HG02973 (cell line): ENCODE measurements around the gene HSPA1L.
"Not testable (repeated sequence)": the region's sequence is repeated elsewhere in the genome, so short reads cannot be mapped to it uniquely, and the experiment has no call there.

Experiments used
- ATAC-seq: cut with Tn5 transposase; IDR thresholded peaks from one replicate; pipeline ENCODE4 v1.9.1; 2021; ENCODE audit warnings: moderate library complexity; ENCODE audit not compliant: unreplicated experiment

Gene HSPA1L

DNA sequence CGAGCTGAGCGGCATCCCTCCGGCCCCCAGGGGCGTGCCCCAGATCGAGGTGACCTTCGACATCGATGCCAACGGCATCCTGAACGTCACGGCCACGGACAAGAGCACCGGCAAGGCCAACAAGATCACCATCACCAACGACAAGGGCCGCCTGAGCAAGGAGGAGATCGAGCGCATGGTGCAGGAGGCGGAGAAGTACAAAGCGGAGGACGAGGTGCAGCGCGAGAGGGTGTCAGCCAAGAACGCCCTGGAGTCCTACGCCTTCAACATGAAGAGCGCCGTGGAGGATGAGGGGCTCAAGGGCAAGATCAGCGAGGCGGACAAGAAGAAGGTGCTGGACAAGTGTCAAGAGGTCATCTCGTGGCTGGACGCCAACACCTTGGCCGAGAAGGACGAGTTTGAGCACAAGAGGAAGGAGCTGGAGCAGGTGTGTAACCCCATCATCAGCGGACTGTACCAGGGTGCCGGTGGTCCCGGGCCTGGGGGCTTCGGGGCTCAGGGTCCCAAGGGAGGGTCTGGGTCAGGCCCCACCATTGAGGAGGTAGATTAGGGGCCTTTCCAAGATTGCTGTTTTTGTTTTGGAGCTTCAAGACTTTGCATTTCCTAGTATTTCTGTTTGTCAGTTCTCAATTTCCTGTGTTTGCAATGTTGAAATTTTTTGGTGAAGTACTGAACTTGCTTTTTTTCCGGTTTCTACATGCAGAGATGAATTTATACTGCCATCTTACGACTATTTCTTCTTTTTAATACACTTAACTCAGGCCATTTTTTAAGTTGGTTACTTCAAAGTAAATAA, 2.2 kb upstream of the HSPA1L start:
- ATAC-seq, result not testable (repeated sequence)

DNA sequence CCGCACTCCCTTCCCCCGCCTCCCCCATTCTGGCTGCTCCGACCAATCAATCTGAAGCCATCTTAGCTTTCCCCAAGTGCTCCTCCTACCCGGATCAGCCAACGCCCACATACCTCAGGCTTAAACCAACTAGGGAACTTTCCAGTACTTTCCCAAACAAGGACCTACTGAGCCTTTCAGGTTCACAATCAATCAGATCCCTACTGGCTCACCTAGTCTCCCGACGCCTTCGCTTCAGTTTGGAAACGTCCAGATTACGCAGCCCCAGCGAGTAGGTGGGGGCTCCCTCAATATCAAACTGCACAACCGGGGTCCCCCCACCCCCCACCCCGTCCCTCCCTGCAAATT, 432 bp downstream of the HSPA1L start:
- no peak for ATAC-seq

DNA sequence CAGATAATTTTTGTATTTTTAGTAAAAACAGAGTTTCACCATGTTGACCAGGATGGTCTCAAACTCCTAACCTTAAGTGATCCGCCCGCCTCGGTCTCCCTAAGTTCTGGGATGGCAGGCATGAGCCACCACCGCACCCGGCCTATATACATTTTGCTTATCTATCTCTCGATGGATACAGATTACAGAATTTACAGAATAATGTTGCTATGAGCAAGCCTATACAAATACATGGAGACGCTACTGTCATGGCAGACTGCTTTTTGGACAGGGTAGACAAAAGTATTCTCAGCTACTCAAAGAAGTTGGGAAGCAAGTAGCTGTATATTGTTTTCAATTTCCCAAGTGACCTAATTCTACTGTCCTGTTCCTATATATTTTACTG, 1.6 kb downstream of the HSPA1L start:
- ATAC-seq, result no peak

DNA sequence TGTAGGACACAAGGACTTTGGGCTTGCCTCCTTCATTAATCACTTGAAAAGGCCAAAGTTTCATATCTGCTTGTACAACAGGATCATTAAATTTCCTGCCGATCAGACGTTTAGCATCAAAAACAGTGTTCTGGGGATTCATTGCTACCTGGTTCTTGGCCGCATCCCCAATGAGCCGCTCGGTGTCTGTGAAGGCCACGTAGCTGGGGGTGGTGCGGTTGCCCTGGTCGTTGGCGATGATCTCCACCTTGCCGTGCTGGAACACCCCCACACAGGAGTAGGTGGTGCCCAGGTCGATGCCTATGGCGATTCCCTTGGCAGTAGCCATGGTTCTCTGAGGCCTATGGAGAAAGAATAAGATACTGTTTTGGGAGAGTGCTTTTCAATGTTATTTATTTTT, 3.4 kb downstream of the HSPA1L start:
- no peak for ATAC-seq

DNA sequence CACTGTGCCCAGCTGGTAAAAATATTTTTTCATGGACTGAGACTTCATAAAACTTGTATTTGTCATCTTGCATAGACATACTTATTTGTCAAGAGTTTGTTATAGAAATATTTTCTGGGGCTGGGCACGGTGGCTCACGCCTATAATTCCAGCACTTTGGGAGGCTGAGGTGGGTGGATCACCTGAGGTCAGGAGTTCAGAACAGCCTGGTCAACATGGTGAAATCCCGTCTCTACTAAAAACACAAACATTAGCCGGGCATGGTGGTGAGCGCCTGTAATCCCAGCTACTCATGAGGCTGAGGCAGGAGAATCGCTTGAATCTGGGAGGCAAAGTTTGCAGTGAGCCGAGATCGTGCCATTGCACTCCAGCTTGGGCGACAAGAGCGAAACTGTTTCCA, 6.5 kb downstream of the HSPA1L start:
- not testable (repeated sequence) for ATAC-seq

GRCh38 chr6:31806470-31807272, 8.4 kb downstream of the HSPA1L start, which contains the start of gene LSM2:
TSS of gene LSM2 (minus strand) at chr6:31806966. CDS start at chr6:31806757, 209 bp downstream.
- peak; percentile 71 for ATAC-seq

- peak; percentile 18 for ATAC-seq
These were observed 9.1 kb downstream of the HSPA1L start for GRCh38 chr6:31805939-31806469.

DNA sequence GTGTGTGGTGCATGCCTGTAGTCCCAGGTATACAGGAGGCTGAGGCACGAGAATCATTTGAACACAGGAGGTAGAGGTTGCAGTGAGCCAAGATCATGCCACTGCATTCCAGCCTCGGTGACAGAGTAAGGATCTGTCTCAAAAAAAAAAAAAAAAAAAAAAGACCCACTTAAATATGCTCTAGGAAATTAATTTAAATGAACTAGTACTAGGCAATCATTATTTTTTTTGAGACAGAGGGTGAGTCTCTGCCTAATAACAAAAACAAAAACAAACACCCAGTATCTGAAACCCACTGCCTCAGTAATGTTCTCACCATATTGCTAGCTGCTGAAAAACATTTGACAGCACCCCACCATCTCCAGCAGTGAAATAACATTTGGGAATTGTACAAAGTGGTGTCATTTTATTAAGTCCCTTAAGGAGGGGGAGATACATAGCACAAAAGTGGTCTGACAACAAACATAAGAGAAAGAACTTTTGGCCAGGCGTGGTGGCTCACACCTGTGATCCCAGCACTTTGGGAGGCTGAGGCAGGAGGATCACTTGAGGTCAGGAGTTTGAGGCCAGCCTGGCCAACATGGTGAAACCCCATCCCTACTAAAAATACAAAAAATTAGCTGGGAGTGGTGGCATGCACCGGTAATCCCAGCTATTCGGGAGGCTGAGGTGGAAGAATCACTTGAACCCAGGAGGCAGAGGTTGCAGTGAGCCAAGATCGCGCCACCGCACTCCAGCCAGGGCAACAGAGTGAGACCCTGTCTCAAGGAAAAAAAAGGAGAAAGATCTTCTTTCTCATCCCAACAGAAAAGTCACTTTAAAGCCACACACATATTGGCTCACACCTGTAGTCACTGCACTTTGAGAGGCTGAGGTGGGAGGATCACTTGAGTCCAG, 13.8 kb downstream of the HSPA1L start:
- not testable (repeated sequence) for ATAC-seq

GRCh38 chr6:31799781-31800180, 15.3 kb downstream of the HSPA1L start:
- no peak for ATAC-seq

GRCh38 chr6:31797588-31797987, 17.5 kb downstream of the HSPA1L start:
- no peak for ATAC-seq

DNA sequence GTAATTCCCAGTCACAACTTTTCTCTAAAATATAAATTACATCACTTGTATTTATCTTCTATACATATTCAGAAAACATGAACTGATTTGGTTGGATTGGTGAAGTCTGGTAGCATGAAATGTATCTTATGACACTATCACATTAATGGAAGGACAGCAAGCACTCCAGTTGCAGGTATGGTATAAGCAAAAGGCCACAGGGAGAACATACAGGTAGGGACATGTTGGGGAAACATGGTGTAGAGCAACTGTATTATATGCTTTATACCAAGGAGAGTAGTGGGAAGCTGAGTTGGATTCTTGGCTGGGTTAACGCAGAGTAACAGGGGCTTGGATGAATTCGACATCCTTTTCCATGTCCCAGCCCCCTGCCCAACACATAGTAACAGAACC, 18.1 kb downstream of the HSPA1L start:
- no peak for ATAC-seq

GRCh38 chr6:31795616-31796298, 19.3 kb downstream of the HSPA1L start, which contains the start of gene VARS1:
TSS of gene VARS1 (minus strand) at chr6:31795752. CDS start at chr6:31795217, 535 bp downstream.
- ATAC-seq, result peak; percentile 65

DNA sequence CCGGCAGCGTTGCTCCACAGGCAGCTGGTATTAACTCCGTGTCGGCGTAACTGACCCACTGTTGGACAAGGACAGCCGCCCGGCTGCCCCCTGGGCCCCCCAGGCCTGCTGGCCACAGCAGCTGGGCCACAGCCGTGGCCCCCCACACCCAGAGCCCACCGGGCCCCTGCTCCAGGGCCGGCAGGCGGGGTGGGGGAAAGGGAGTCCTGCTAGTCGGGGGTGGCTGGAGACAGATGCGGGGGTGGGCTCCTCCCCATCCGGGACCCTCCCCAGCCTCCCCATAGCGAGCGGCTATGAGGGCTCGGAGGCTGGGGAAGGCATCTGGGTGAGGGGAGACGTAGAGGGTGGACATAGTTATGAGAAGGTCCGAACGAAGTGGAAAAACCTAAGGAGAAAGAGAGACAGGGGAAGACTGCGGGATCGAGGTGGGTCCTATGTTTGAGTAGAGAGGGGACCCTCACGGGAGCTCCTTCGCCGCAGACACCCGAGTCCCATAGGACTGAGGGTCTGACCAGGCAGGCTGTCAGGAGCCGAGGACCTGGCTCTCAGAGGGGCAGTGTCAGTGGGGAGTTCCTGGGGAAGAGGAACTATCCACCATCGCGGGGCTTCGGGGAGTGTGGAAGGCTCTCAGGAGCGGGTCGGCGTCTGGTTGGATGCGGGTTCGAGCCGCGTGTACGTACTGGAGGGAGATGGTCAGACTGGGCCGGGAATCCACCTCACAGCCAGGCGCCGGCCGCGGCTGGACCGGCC, 20.0 kb downstream of the HSPA1L start:
- ATAC-seq, result no peak

GRCh38 chr6:31794294-31794865, 20.7 kb downstream of the HSPA1L start:
- ATAC-seq, result no peak

DNA sequence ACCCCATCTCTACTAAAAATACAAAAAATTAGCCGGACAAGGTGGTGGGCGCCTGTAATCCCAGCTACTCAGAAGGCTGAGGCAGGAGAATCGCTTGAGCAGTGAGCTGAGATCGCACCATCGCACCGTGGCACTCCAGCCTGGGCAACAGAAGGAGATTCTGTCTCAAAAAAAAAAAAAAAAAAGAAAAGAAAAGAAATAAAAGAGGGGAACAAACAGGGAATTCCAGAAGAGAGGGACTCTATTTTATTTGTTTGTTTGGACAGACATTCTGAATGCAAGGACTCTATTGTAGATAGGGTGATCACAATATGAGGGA, 21.2 kb downstream of the HSPA1L start:
- ATAC-seq, result not testable (repeated sequence)

GRCh38 chr6:31792761-31793171, 22.3 kb downstream of the HSPA1L start:
- ATAC-seq, result no peak

DNA sequence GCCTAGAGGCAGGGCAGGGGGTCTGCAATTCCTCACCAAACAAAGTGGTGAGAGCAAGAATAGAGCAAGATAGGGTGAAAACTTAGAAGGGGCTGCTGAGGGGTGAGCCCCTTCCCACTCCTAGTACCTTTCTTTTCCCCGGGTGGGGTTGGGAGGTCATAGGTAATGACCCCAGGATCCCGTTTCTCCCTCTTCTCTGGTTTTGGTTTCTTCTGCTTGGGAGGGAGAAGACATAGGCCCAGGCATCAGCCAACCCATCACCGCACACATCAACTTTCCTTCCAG, 23.1 kb downstream of the HSPA1L start:
- ATAC-seq, result no peak

DNA sequence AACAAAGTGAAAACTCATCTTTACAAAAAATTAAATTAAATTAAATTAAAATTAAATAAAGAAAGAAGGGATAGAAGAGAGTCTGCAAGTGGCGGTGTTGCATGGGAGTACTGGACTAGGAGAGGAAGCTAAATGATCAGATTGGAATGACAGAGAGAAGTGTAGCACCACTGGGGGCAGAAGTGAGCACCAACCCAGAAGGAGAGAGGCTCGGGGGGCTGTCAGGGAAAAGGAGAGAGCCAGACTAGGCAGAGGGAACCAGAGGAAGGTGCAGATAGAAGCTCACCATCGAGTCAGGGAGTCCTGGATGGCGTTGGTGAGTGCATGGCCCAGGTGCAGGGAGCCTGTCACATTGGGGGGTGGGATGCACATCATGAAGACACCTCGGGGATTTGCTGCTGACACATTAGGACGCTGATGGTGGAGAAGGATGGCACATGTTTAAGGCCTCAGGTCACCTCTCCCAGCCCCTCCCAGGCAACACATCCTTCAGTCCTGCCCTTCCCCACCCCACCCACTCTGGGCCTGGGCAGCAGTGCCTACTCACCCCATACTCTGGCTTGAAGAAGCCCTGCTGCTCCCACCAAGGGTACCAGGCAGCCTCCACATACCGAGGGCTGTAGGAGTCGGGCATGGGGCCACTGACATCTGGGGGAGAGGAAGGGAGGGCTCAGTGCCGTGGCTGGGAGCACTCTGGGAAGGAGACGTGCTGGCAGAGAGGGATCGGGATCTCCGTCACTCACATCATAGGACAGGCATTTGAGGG, 23.6 kb downstream of the HSPA1L start:
- ATAC-seq, result no peak

DNA sequence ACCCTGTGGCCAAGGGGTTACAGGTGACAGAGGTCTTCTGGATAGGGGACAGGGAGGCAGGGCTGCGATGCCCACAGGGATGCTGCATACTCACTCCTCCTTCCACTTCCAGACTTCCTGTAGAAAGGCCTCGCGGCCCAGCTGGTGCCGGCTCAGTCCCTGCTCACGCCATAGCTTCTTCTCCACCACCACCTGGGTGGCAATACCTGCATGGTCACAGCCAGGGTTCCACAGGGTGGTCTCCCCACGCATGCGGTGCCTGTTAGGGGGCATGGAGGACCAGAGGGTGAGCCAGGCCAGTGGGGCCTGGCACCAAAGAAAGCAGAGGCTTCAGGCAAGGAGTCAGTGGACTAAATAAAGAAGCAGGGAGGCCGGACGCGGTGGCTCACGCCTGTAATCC, 29.6 kb downstream of the HSPA1L start:
- no peak for ATAC-seq
